H1 (cell line): ENCODE measurements around the gene COL4A4.

Experiments
- ATF2 ChIP-seq: IDR thresholded peaks from 2 replicates; pipeline ENCODE4 v1.6.1; 2012; ENCODE audit warnings: low read length, inconsistent platforms
- BRCA1 ChIP-seq: IDR thresholded peaks from 2 replicates; pipeline ENCODE4 v1.6.1; 2012; ENCODE audit warnings: low read depth, low read length, improper control_type of control experiment
- CHD1 ChIP-seq: IDR thresholded peaks from 2 replicates; pipeline ENCODE4 v1.6.1; 2012; ENCODE audit warnings: low read depth, low read length, improper control_type of control experiment
- EP300 ChIP-seq, 2 experiments: IDR thresholded peaks; 1 replicate in 1 of 2; 2 replicates in 1 of 2; pipeline ENCODE4 v1.6.1; 2011 to 2012; ENCODE audit warnings: low read depth in 2 of 2, low read length in 2 of 2, mild to moderate bottlenecking in 2 of 2, borderline replicate concordance in 1 of 2, inconsistent platforms in 1 of 2, moderate library complexity in 1 of 2
- JUND ChIP-seq: IDR thresholded peaks from 2 replicates; pipeline ENCODE4 v1.6.1; 2011; ENCODE audit warnings: mild to moderate bottlenecking, improper control_type of control experiment, low read length
- KDM4A ChIP-seq: IDR thresholded peaks from one replicate; pipeline ENCODE4 v1.7.1; 2012; ENCODE audit warnings: low read depth, mild to moderate bottlenecking, moderate library complexity, low read length, inconsistent platforms; ENCODE audit not compliant: severe bottlenecking
- POLR2AphosphoS5 ChIP-seq: IDR thresholded peaks from 2 replicates; pipeline ENCODE4 v1.6.1; 2011; ENCODE audit warnings: low read depth, low read length
- SP1 ChIP-seq: IDR thresholded peaks from 2 replicates; pipeline ENCODE4 v1.6.1; 2011; ENCODE audit warnings: low read depth, low read length
- SUZ12 ChIP-seq: fragments of 200-600 bp; sonication (generic); IDR thresholded peaks from 2 replicates; pipeline ENCODE4 v1.6.1; 2012; ENCODE audit warnings: mild to moderate bottlenecking, inconsistent platforms, low read length, moderate library complexity, mixed read lengths
- TAF7 ChIP-seq: optimal IDR thresholded peaks from 2 replicates; pipeline ENCODE3; 2011; ENCODE audit warnings: low read depth, mild to moderate bottlenecking, inconsistent platforms, low read length, moderate library complexity, borderline replicate concordance

GRCh38 chr2:227146456-227146855 is 17.5 kb downstream of the COL4A4 start:
- TF ChIP-seq CHD1 = no peak
- TF ChIP-seq ATF2 = no peak
- TF ChIP-seq POLR2AphosphoS5 = no peak
- no peak for TF ChIP-seq SUZ12
- no peak for TF ChIP-seq SP1
- TF ChIP-seq JUND = no peak
- no peak for TF ChIP-seq EP300 (IDR thresholded peaks at IDR 0.05; ENCODE audit: borderline replicate concordance in 1 of 2, low read depth in 2 of 2, low read length in 2 of 2)
- TF ChIP-seq BRCA1 = no peak
- TF ChIP-seq TAF7 = no peak
- TF ChIP-seq KDM4A = no peak
